OCI-LY7 (cell line): ENCODE measurements around the gene ERFE.

Experiments
- CTCF ChIP-seq: fragments of 200-600 bp; sonication (generic); conservative IDR thresholded peaks from 2 replicates; pipeline ENCODE4 v1.5.1; 2014; ENCODE audit warnings: mild to moderate bottlenecking, antibody characterized with exemption, low read length, moderate library complexity, mixed read lengths
- EZH2phosphoT487 ChIP-seq: fragments of 200-600 bp; sonication (generic); IDR thresholded peaks from 2 replicates; pipeline ENCODE4 v1.6.1; 2018; ENCODE audit warnings: low read depth, borderline replicate concordance, mild to moderate bottlenecking, mixed run types, antibody characterized with exemption, low read length, moderate library complexity, mixed read lengths

- TF ChIP-seq CTCF (no peak), EZH2phosphoT487 (no peak)
Observed at GRCh38 chr2:238165288-238165921, 6.6 kb downstream of the ERFE start.
